ENCODE results near the gene ERFL. TPM values are rescaled to one million over a fixed set of nuclear protein-coding genes. Genes with fewer than 3 reads are reported as not detected.

The ERFL gene
- total RNA-seq, 4 donors from 2014 or later = 0.22 TPM; not detected in 3

- no peak for TF ChIP-seq CTCF (IDR thresholded peaks at IDR 0.05; ENCODE audit: low read depth)
Observed at GRCh38 chr19:41887711-41888382, 40.4 kb downstream of the ERFL start.

- TF ChIP-seq CTCF (IDR thresholded peaks at IDR 0.05; ENCODE audit: low read depth) = no peak
Observed at GRCh38 chr19:41886761-41887710, 41.2 kb downstream of the ERFL start.

GRCh38 chr19:41883821-41884733, 44.2 kb downstream of the ERFL start:
- TF ChIP-seq CTCF (IDR thresholded peaks at IDR 0.05; ENCODE audit: low read depth) = no peak

GRCh38 chr19:41883463-41883820, 44.8 kb downstream of the ERFL start:
- TF ChIP-seq CTCF (IDR thresholded peaks at IDR 0.05; ENCODE audit: low read depth) = no peak

GRCh38 chr19:41882568-41883462, 45.4 kb downstream of the ERFL start, which contains the start of gene ARHGEF1:
Gene ARHGEF1, plus strand, starts transcription at chr19:41883184. Its CDS starts 4,899 bp downstream, at chr19:41888083.
- no peak for TF ChIP-seq CTCF (IDR thresholded peaks at IDR 0.05; ENCODE audit: low read depth)

- no peak for TF ChIP-seq CTCF (IDR thresholded peaks at IDR 0.05; ENCODE audit: low read depth)
Observed at GRCh38 chr19:41880329-41880708, 47.9 kb downstream of the ERFL start.

Data from subcutaneous adipose tissue (tissue), 4 donors.